PFSK-1 (cell line): ENCODE results near the gene FAM76A.

ENCODE experiments used
- FOXP2 ChIP-seq: optimal IDR thresholded peaks from 2 replicates; pipeline ENCODE3; 2011; ENCODE audit warnings: borderline replicate concordance, control low read depth, inconsistent platforms; ENCODE audit not compliant: insufficient read depth; ENCODE audit errors: extremely low read length, extremely low read depth
- POLR2AphosphoS5 ChIP-seq: IDR thresholded peaks from 2 replicates; pipeline ENCODE4 v1.6.1; 2012; ENCODE audit warnings: low read depth, mild to moderate bottlenecking, control low read depth, low read length, moderate library complexity
- SIN3A ChIP-seq: IDR thresholded peaks from 2 replicates; pipeline ENCODE4 v1.6.1; 2012; ENCODE audit warnings: mild to moderate bottlenecking, low read length, moderate library complexity, borderline replicate concordance; ENCODE audit not compliant: insufficient read depth
- TAF1 ChIP-seq: IDR thresholded peaks from 2 replicates; pipeline ENCODE4 v1.6.1; 2012; ENCODE audit warnings: low read length, control low read depth, borderline replicate concordance; ENCODE audit not compliant: insufficient read depth
- TF ChIP-seq, protein P1 (sequence below), 2 experiments: IDR thresholded peaks; 2 replicates each; pipeline versions ENCODE4 v1.6.1 to v1.8.0; 2011 to 2012; ENCODE audit warnings: low read depth in 2 of 2, low read length in 2 of 2, control low read depth in 1 of 2, inconsistent platforms in 1 of 2, mild to moderate bottlenecking in 1 of 2, moderate library complexity in 1 of 2; ENCODE audit not compliant: insufficient read depth in 1 of 2

FAM76A gene

GRCh38 chr1:27811741-27812500, 86.2 kb downstream of the FAM76A start:
- TF ChIP-seq FOXP2, result no peak
- TF ChIP-seq, protein P1, sequence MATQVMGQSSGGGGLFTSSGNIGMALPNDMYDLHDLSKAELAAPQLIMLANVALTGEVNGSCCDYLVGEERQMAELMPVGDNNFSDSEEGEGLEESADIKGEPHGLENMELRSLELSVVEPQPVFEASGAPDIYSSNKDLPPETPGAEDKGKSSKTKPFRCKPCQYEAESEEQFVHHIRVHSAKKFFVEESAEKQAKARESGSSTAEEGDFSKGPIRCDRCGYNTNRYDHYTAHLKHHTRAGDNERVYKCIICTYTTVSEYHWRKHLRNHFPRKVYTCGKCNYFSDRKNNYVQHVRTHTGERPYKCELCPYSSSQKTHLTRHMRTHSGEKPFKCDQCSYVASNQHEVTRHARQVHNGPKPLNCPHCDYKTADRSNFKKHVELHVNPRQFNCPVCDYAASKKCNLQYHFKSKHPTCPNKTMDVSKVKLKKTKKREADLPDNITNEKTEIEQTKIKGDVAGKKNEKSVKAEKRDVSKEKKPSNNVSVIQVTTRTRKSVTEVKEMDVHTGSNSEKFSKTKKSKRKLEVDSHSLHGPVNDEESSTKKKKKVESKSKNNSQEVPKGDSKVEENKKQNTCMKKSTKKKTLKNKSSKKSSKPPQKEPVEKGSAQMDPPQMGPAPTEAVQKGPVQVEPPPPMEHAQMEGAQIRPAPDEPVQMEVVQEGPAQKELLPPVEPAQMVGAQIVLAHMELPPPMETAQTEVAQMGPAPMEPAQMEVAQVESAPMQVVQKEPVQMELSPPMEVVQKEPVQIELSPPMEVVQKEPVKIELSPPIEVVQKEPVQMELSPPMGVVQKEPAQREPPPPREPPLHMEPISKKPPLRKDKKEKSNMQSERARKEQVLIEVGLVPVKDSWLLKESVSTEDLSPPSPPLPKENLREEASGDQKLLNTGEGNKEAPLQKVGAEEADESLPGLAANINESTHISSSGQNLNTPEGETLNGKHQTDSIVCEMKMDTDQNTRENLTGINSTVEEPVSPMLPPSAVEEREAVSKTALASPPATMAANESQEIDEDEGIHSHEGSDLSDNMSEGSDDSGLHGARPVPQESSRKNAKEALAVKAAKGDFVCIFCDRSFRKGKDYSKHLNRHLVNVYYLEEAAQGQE (IDR thresholded peaks at IDR 0.05; ENCODE audit: insufficient read depth in 1 of 2, low read depth in 2 of 2, low read length in 2 of 2), result no peak
- TF ChIP-seq TAF1, result no peak
- no peak for TF ChIP-seq SIN3A
- no peak for TF ChIP-seq POLR2AphosphoS5
